Upper lobe of right lung (tissue), 1 donor: Measurements from ENCODE around the gene DGKQ. TPM values are rescaled to one million over a fixed set of nuclear protein-coding genes. Genes with fewer than 3 reads are reported as not detected.
A peak's percentile ranks its signal among the peaks of the same experiment; 100 is the strongest.

Experiments
- ATAC-seq: fragments of 200-7000 bp; cut with Tn5 transposase; one replicate; pipeline ENCODE4 v1.9.1; 2020; ENCODE audit warnings: mild to moderate bottlenecking, moderate library complexity
- DNase-seq: peaks from one replicate; pipeline ENCODE4 v3.0.0-alpha.2; 2020
- H3K27ac ChIP-seq: fragments of 200-600 bp; one replicate; pipeline ENCODE4 v1.8.0; 2022
- H3K27me3 ChIP-seq: fragments of 200-600 bp; one replicate; pipeline ENCODE4 v1.8.0; 2022; ENCODE audit warnings: mild to moderate bottlenecking
- H3K36me3 ChIP-seq: fragments of 200-600 bp; one replicate; pipeline ENCODE4 v1.8.0; 2022
- H3K4me1 ChIP-seq: fragments of 200-600 bp; one replicate; pipeline ENCODE4 v1.8.0; 2022
- H3K4me3 ChIP-seq: fragments of 200-600 bp; one replicate; pipeline ENCODE4 v1.8.0; 2022; ENCODE audit warnings: mild to moderate bottlenecking
- H3K9me3 ChIP-seq: fragments of 200-600 bp; one replicate; pipeline ENCODE4 v1.8.0; 2022
- CTCF ChIP-seq: fragments of 200-600 bp; IDR thresholded peaks from one replicate; pipeline ENCODE4 v1.8.0; 2022; ENCODE audit warnings: antibody characterized with exemption
- intact Hi-C: fragments of 100-400 bp; cut with DNase I; formaldehyde crosslinking; loops from one replicate; pipeline ENCODE4 v1.11.0; 2022
- total RNA-seq: library from RNA; stranded (reverse); fragmentation: NEBNext Ultra II Directional; extraction: Animal tissue kit (Norgen Biotek cat#: 25700); gene quantifications from one replicate; pipeline ENCODE4 v1.2.1, GENCODE V29; 2021
- donor health status: DM: no; HTN: yes; CAD: no; lungs with severe emphysema.

Gene DGKQ
- total RNA-seq, 1 donor from 2014 or later: 19.1 TPM

GRCh38 chr4:997375-998071 is 24.2 kb upstream of the DGKQ start:
- Histone ChIP-seq H3K27ac (no peak overlapping the region), H3K4me3 (no peak overlapping the region), H3K9me3 (no peaks in the 10 kb centered on the region), H3K36me3 (no peaks in the 10 kb centered on the region), H3K4me1 (peaks cover 21% of the 10 kb centered on the region), H3K27me3 (peaks cover 45% of the 10 kb centered on the region)
- peak; percentile 20 for ATAC-seq
- TF ChIP-seq CTCF: no peak
- no peak for DNase-seq
- intact Hi-C loops: no loop called here

- H3K27ac ChIP-seq: no peak overlapping the region
- H3K4me3 ChIP-seq: no peak overlapping the region
- H3K36me3 ChIP-seq: no peaks in the 10 kb centered on the region
- TF ChIP-seq CTCF: no peak
- DNase-seq: no peak
- H3K4me1 ChIP-seq: peaks cover 20% of the 10 kb centered on the region
- H3K27me3 ChIP-seq: peaks cover 40% of the 10 kb centered on the region
- H3K9me3 ChIP-seq: no peaks in the 10 kb centered on the region
- no peak for ATAC-seq
- intact Hi-C loops: no loop called here
Observed at GRCh38 chr4:996997-997374, 23.6 kb upstream of the DGKQ start.

- no peak overlapping the region for H3K4me3 ChIP-seq
- H3K27ac ChIP-seq: no peak overlapping the region
- H3K36me3 ChIP-seq: no peaks in the 10 kb centered on the region
- no peak for TF ChIP-seq CTCF
- H3K27me3 ChIP-seq: peaks cover 33% of the 10 kb centered on the region
- H3K4me1 ChIP-seq: peaks cover 17% of the 10 kb centered on the region
- DNase-seq: no peak
- intact Hi-C loops: no loop called here
- no peaks in the 10 kb centered on the region for H3K9me3 ChIP-seq
- ATAC-seq: no peak
Observed at GRCh38 chr4:996030-996996, 22.9 kb upstream of the DGKQ start.

GRCh38 chr4:995311-996026 is 22.1 kb upstream of the DGKQ start:
- no peak for TF ChIP-seq CTCF
- Histone ChIP-seq H3K4me1 (peaks cover 17% of the 10 kb centered on the region), H3K4me3 (no peak overlapping the region), H3K9me3 (no peaks in the 10 kb centered on the region), H3K27me3 (peaks cover 24% of the 10 kb centered on the region), H3K27ac (no peak overlapping the region), H3K36me3 (no peaks in the 10 kb centered on the region)
- intact Hi-C loops: no loop called here
- DNase-seq (no peak), ATAC-seq (no peak)

GRCh38 chr4:993111-994029 is 20.0 kb upstream of the DGKQ start, which contains the start of gene SLC26A1:
TSS of gene SLC26A1 (minus strand) at chr4:993404. CDS start at chr4:991703, 1,701 bp downstream.
- no peaks in the 10 kb centered on the region for H3K9me3 ChIP-seq
- peaks cover 17% of the 10 kb centered on the region for H3K4me1 ChIP-seq
- H3K27ac ChIP-seq: peak within 1 kb of the TSS; percentile 86
- TF ChIP-seq CTCF: no peak
- H3K4me3 ChIP-seq: peak within 1 kb of the TSS; percentile 17
- intact Hi-C loops: no loop called here
- no peaks in the 10 kb centered on the region for H3K36me3 ChIP-seq
- peaks cover 17% of the 10 kb centered on the region for H3K27me3 ChIP-seq
- no peak for ATAC-seq
- DNase-seq: no peak
